Hindlimb muscle (tissue), 1 donor: ENCODE results near the gene SV2A. TPM values are rescaled to one million over a fixed set of nuclear protein-coding genes. Genes with fewer than 3 reads are reported as not detected.
"Not testable (repeated sequence)": the region's sequence is repeated elsewhere in the genome, so short reads cannot be mapped to it uniquely, and the experiment has no call there.

Experiments used
- DNase-seq: peaks from one replicate; pipeline ENCODE4 v3.0.0-alpha.2; 2013
- polyA plus RNA-seq: library from polyadenylated mRNA; unstranded; fragments of 120-200 nt; gene quantifications from one replicate; pipeline ENCODE4 v1.2.1, GENCODE V29; 2013; ENCODE audit not compliant: insufficient read length

The SV2A gene, protein sequence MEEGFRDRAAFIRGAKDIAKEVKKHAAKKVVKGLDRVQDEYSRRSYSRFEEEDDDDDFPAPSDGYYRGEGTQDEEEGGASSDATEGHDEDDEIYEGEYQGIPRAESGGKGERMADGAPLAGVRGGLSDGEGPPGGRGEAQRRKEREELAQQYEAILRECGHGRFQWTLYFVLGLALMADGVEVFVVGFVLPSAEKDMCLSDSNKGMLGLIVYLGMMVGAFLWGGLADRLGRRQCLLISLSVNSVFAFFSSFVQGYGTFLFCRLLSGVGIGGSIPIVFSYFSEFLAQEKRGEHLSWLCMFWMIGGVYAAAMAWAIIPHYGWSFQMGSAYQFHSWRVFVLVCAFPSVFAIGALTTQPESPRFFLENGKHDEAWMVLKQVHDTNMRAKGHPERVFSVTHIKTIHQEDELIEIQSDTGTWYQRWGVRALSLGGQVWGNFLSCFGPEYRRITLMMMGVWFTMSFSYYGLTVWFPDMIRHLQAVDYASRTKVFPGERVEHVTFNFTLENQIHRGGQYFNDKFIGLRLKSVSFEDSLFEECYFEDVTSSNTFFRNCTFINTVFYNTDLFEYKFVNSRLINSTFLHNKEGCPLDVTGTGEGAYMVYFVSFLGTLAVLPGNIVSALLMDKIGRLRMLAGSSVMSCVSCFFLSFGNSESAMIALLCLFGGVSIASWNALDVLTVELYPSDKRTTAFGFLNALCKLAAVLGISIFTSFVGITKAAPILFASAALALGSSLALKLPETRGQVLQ
- polyA plus RNA-seq = 2.1 TPM

DNA sequence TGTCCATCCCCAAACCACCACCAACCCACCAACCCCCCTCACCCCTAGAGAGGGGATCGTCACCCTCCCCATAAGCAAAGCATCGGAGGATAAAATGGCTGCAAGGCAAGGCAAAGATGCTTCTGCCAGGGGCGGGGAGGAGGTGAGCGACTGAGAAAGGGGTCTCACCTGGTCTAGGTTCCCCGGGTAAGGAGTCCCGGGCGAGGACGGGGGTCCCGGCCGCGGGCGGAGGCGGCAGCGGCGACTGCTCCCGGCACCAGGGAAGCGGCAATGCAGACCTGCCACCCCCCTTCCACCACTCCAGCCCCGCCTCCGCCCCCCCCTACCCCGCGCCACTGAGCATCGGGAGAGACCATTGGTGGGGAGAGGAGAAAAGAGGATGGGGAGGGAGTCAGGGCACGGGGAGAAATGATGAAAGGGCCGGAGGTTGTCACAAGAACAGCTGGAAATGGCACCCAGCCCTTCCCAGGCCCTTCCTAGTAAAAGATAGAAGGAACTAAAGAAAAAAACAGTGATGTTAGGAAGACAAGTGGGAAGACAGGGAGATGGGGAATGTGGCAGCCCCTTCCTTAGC is at the start of gene SV2A:
Gene SV2A (minus strand): TSS at position 274 of the 574 bp plus-strand sequence. CDS start 4,004 bp downstream, outside the sequence.
- DNase-seq = peak; percentile 57

DNA sequence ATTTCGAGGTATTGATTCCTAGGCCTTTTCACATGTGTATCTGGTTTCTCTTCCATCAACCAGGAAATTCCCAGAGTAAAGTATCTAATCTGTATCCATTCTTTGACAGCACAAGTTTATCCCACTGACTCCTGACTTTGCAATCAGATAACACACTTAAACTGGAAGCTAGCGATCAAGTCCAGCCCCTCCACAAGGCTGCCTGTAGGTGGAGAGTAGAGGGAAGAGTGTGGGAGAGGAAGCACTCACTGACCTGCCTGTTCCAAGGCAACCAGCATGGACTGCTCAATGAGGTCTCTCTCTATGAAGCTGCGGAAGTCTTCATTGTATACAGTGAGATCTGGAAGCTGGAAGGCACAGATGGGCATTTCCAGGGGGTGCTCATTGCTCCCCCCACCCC is 49.4 kb upstream of the SV2A start:
- DNase-seq = no peak

DNA sequence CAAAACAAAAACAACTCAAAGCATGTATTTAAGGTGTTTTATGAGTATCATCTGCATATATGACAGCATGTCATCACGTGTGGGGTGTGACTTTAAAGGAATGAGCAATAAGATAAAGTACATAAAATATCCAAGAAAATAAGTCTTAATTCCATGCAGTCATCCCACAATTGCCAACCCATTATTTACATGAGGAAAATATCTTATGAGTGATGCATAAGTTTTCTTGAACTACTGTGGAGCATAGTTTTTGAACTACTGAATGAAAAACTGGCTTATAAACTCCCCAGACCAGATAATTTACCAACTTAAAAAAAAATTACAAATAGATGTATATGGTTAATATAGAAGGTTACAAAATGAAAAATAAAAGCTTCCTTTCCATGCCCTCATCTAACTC is 48.8 kb upstream of the SV2A start:
- DNase-seq = no peak

DNA sequence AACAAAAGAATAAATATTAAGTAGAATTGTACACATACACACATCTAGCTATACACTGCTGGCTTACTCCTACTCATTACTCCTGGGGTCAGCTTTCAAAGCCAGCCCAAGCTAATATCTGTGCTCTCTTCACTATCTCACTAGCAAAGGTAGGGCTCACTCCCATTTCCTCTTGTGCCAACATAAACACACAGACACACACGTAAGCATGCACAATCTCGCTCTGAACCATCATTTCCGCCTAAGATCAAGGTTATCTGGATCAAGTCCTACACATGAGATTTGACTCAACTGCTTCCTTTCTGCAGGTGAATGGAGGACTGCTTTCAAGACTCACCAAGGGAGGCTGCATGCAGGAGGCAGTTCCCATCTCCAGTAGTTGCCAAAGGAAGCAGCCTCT is 47.8 kb upstream of the SV2A start:
- DNase-seq = no peak

DNA sequence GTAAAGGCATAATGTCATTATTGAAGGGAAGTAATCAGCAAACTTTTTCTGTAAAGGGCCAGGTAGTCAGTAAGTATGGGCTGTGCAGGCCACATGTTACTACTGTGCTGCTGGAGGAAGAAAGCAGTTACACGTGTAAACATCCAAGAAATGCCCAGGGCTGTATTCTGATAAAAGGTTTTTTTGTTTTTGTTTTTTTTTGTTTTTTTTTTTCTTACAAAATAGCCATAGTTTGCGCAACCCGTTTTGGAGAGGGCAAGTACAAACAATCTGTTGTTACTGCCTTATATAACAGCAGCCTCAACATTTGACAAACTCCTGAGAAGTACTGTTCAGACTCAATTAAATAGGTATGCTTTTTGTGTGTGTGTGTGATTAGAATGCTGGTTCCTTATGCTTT is 45.7 kb upstream of the SV2A start:
- DNase-seq = no peak

DNA sequence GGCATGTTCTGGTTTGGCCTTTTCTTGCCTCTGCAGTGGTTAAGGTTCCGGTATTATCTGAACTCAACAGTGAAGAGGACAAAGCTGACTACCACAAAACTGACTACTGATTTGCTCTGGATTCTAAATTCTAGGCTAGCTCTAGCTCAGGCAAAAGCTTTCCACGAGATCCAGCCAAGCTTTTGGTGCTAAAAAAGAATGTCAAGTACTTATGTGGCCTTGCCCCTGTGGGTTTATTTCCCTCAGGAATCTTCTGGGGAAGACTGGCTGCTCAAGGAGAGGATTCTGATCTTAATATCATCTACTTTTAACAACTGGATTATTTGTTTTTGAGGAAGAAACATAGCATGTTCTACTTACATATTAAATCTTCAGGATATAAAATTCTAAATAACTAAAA is 45.1 kb upstream of the SV2A start:
- no peak for DNase-seq

DNA sequence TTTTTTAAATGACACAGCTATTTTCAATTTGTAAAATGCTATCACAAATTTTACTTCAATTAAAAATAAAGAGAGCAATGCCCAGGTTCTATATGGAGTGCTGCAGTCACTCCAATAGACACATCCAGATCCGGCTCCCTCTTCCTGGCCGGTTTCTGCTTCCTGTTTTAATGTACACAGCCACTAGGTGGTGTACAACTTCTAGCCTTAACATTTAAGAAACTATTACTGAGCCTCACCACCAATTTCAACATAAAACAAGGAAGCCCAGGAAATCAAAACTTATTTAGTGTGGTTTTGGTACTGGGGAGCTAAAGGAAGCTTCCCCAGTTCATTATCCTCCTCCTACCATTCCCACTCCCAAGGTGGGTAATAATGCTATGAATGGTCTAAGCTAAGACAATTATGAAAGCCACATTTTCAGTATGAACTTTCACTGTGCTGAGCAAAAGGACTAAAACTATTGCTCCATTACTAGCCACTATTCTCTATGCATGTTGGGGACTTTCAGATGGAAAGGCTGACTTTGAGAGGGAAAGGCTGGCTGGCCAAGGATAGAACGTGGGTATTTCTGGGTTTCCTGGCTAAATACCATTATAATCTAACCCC is 44.5 kb upstream of the SV2A start:
- peak; percentile 69 for DNase-seq

DNA sequence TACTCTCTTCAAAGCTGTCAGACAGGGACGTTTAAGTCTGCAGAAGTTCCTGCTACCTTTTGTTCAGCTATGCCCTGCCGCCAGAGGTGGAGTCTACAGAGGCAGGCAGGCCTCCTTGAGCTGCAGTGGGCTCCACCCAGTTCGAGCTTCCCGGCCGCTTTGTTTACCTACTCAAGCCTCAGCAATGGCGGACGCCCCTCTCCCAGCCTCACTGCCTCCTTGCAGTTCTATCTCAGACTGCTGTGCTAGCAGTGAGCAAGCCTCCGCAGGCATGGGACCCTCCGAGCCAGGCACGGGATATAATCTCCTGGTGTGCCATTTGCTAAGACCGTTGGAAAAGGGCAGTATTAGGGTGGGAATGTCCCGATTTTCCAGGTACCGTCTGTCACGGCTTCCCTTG is 39.9 kb upstream of the SV2A start:
- DNase-seq = not testable (repeated sequence)

DNA sequence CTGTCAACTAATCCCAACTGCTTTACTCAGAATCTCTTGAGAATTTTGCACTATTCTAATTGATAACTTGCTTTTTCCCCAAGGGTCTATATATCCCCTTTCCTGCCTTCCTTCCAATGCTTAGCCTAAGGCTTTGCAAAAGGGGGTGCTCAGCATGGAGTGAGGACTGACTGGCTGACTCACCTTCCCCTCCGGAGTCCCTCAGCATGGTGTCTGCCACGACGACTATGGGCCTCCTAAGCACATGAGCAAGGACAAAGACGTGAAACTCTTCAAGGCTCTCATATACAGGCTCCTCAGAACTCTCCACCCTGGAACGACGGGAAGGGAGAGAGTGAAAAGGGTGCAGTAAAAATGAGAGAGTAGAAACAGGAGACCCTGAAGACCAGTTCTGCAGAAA is 32.3 kb upstream of the SV2A start:
- no peak for DNase-seq

DNA sequence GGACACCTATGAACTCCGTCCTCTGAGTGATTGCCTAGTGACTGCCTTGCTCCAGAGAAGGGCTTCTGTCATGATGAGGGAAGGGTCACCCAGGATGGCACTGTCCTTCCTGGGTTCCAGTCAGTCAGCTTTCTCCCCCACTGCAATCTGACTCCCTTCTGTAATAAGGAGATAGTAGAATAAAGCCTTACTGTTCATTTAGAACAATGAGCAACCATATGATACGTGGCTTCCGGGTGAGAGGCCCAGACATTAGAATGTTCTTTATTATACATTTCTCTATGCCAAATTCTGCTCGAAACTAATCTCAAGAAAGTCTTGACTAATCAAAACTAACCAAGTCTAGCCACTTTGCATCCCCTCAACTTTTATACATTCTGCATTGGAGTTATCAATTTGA is 27.6 kb upstream of the SV2A start:
- no peak for DNase-seq

DNA sequence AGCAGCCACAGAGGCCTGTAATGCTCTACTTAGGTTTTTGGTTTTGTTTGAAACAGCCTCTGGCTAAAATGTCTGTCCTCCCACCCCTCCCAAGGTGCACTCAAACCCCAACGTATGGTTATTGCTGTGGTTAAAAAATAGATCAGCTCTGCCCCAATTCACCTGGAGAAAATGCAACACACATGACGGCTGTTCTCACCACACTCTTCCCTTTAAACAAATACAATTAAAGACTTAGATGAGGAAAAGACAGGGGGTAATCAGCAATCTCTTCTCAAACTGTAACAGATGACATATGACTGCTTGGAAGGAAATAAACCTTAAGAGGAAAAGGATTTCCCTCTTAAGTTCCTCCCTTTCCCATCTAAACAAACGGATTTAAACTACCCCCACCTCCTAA is 25.2 kb upstream of the SV2A start:
- DNase-seq = no peak

DNA sequence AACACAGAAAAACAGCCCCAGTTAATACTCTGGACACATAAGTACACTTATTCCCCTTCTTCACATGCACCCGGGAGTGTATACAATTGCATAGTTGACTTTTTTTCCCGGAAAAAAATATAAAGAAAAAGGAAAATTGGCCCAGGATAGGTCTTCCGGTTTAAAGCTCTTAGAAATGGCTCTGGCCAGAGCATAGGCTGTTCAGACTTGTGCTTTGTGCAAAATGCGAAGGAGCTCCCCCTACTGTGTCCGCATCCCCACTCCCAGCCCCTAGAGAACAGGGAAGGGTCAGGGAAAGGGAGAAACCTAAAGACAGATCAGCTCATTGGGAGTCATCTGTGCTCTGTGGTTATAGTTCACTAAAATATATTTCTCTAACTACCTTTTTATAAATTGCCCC is 24.6 kb upstream of the SV2A start:
- peak; percentile 55 for DNase-seq

DNA sequence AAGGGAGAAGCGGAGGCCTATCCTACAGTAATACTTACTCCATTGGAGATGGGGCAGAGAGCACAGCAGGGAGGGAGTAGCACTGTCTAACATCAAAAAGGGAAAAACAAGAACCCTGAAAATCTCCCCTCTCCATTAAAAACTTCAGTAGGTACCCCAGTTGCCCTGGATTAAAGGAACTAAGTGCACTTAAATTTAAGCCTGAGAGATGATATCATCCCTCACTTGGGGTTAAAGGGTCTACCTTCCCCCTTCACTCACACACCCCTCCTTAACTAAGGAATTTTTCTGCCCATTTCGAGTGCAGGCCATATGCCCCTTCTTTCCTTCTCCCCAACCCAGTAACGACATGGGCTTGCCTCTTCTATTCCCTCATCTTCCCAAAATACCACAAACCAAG is 22.8 kb upstream of the SV2A start:
- DNase-seq = no peak

DNA sequence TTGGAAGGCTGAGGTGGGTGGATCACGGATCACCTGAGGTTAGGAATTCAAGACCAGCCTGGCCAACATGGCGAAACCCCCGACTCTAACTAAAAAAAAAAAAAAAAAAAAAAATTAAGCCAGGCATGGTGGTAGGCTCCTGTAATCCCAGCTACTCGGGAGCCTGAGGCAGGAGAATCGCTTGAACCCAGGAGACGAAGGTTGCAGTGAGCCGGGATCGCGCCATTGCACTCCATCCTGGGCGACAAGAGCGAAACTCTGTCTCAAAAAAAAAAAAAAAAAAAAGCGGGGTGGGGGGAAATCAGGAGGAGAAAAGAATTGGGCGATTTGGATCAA is 21.0 kb upstream of the SV2A start:
- DNase-seq = not testable (repeated sequence)

DNA sequence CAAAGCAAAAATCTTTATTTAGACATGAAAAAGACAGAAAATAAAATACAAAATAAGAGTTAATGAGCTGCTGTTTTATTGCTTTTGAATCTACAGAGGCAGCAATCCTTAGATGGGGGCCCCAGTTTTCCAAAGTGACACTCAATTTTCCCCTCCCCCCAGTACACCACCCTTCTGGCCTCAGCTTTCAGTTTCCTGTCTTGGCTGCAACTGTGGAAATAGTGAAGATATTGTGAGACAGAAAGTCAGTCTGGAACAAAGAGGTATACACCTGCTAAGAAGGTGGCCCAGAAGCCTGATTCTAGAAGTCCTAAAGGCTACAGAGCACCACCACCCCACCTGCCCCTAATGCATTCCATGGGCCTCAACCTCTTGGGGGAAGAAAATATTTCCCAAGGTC is 20.1 kb upstream of the SV2A start:
- peak; percentile 75 for DNase-seq

DNA sequence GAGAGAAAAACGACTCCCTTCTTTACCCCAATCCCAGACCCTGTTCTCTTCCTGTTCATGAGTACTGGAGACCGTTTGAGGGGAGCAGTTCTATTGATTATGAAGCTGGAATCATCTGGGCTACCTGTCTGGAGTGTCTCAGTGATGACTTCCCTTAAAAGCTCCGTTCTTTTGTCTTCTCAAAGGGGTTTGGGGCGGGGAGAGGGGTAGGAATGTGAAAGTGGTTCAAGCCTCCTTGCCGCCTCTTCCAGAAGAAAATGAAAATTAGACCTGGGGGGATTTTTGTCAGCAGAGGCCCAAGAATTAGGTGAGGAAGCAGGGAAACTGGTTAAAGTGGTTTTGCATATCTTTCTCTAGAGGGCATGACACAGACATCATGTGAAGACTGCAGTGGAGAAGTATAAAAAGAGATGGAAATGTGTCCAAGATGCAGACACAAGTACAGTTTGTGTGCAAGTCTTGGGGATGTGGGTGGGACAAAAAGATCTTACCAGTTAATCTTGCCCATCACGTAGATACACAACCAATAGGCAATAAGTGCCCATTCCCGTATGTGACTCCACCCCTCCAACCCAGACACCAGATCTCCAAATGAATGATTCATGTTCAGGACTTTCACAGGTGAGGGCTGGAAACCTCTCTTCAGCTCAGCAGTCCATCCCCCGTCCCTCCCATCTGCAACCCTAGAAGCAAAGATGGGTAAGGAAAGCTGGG is 19.5 kb upstream of the SV2A start:
- peak; percentile 38 for DNase-seq

DNA sequence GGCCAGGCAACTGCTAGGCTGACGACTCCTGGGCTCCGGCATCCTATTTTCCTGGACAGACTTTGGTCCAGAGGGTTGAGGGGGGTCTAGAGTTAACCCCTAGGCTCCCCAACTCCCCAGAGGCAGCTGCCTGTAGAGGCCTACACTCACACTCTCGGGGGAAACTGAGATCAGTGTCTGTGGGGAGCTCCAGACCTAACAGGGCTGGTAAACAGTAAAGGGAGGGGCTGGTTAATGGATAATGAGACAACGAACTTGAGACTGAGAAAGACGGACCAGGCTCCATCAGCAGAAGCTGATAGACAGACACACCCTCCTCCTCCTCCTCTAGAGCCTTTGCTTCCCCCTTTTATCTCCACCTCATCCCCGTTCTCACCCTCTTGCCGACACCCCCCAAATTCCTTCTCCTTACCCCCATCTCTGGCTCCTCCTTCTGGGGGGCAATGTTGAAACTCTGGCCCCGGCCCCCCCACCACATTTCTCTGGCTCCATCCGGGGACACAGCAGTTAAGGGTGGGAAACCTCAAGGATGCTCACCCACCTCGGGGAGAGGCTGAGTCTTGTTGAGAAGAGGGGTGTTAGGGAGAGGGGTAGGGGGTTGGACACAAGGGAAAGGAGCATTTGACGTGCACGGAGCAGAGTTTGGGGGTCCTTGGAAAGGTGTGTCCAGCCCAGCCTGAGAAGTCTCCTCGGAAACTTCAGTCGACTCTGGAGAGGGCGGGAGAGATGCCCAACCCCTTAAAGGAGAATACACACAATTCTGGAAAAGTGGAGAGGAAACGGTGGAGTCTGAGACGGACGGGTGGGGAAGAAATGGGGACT is 18.7 kb upstream of the SV2A start, which contains the start of gene MTMR11:
Gene MTMR11 (minus strand): TSS at position 710 of the 822 bp plus-strand sequence. CDS start 232 bp downstream, at position 478.
- DNase-seq = peak; percentile 82

DNA sequence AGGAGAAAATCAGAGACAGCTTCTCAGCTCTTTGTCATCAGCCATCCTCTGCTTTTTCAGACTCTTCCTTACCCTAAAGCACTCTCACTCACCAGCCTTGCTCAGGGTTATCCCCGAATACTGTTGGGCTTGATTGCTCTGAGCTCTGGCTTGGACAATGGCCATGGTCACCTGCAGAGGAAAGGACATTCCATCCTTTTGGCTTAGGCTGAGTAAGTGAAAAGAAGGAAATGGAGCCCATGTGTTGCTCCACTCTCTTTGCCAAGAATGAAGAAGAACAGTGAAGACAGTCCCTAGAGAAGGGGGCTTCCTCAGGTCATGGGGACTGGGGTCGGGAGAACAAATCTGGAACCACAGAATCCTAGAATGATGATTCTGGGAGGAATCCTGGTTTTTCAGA is 16.7 kb upstream of the SV2A start:
- DNase-seq = peak; percentile 29

DNA sequence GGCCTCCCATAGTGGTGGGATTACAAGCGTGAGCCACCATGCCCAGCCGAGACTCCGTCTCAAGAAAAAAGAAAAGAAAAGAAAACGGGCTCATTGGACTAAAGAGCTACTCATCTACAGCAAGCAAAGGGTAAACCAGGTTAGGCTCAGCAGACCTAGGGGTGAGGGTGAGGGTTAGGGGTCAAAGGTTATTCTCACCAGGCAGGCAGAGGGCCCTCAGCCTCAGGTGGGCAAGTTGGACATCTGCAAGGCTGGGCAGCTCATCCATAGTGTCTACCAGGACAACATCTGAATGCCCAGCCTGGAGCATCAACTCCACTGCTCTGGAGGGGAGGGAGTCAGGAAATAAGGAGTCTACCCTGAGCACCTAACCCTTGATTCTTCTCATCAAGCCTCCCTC is 15.6 kb upstream of the SV2A start:
- no peak for DNase-seq

DNA sequence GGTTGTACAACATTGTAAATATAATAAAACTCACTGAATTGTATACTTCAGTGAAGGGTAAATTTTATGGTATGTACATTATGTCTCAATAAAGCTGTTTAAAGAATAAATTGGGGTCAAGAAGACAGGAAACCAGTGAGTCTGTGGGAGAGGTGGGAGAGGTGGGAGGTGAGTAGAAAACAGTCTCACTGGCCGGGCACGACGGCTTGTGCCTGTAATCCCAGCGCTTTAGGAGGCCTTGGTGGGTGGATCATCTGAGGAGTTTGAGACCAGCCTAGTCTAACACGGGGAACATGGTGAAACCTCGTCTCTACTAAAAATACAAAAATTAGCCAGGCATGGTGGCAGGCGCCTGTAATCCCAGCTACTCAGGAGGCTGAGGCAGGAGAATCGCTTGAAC is 14.8 kb upstream of the SV2A start:
- DNase-seq = no peak

DNA sequence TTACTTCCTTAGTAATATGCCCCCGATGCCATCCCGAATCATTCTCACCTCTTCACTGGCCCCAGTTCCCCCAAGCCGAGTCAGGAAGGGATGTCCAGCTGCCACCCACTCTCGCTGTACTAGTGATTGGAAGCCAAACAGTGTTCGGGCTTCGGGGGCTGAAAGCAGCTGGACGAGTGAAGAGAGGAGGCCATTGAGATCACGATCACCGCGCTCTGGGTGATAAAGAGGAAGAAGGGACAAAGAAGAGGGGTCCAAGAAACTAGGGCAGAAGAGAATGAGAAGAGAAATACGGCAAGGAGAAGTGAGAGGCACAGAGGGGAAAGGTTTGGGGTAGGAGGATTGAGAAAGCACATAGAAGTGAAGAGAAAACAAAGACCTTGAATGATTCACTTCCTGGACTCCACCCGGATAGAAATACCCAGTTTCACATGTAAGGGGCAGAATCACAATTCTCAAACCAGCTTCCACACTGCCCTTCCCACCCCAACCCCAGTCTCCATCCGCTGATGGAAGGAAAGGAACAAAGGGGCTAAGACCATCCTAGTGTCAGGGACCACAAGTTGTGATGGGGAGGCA is 13.7 kb upstream of the SV2A start:
- no peak for DNase-seq
